ENCODE measurements around the gene PTTG2. TPM values are rescaled to one million over a fixed set of nuclear protein-coding genes. Genes with fewer than 3 reads are reported as not detected.

PTTG2 gene
- total RNA-seq, 4 donors from 2014 or later, result 1.1 TPM; not detected in 3

- H3K4me1 ChIP-seq, result peaks cover 0 to 8% (median 0%) of the 10 kb centered on the region in 3 donors
- no peaks in the 10 kb centered on the region for H3K27me3 ChIP-seq
- TF ChIP-seq, protein P1, sequence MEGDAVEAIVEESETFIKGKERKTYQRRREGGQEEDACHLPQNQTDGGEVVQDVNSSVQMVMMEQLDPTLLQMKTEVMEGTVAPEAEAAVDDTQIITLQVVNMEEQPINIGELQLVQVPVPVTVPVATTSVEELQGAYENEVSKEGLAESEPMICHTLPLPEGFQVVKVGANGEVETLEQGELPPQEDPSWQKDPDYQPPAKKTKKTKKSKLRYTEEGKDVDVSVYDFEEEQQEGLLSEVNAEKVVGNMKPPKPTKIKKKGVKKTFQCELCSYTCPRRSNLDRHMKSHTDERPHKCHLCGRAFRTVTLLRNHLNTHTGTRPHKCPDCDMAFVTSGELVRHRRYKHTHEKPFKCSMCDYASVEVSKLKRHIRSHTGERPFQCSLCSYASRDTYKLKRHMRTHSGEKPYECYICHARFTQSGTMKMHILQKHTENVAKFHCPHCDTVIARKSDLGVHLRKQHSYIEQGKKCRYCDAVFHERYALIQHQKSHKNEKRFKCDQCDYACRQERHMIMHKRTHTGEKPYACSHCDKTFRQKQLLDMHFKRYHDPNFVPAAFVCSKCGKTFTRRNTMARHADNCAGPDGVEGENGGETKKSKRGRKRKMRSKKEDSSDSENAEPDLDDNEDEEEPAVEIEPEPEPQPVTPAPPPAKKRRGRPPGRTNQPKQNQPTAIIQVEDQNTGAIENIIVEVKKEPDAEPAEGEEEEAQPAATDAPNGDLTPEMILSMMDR (IDR thresholded peaks at IDR 0.05), result no peak
- TF ChIP-seq POLR2A (IDR thresholded peaks at IDR 0.05), result no peak
- H3K36me3 ChIP-seq, result no peaks in the 10 kb centered on the region
- no peaks in the 10 kb centered on the region for H3K9me3 ChIP-seq
- no peak overlapping the region for H3K4me3 ChIP-seq
- WGBS, 2 donors, result 82 to 89% methylated on average over 7 of the region's 7 CpGs
- H3K27ac ChIP-seq, result no peak overlapping the region
- intact Hi-C loops (cut with DNase I), result no loop called here
- no peak for DNase-seq
These were observed 35.3 kb upstream of the PTTG2 start for GRCh38 chr4:37924946-37925345.

- H3K9me3 ChIP-seq, result no peaks in the 10 kb centered on the region
- peaks cover 0 to 8% (median 0%) of the 10 kb centered on the region in 3 donors for H3K4me1 ChIP-seq
- H3K27me3 ChIP-seq, result no peaks in the 10 kb centered on the region
- intact Hi-C loops (cut with DNase I), result no loop called here
- DNase-seq, result no peak
- H3K36me3 ChIP-seq, result no peaks in the 10 kb centered on the region
- H3K27ac ChIP-seq, result no peak overlapping the region
- TF ChIP-seq, protein P1 (IDR thresholded peaks at IDR 0.05), result no peak
- no peak for TF ChIP-seq POLR2A (IDR thresholded peaks at IDR 0.05)
- H3K4me3 ChIP-seq, result no peak overlapping the region
- 79 to 86% methylated on average over 4 of the region's 4 CpGs for WGBS, 2 donors
These were observed 32.8 kb upstream of the PTTG2 start for GRCh38 chr4:37927434-37927833.

- H3K27me3 ChIP-seq, result no peaks in the 10 kb centered on the region
- no peak overlapping the region for H3K4me3 ChIP-seq
- intact Hi-C loops (cut with DNase I), result no loop called here
- TF ChIP-seq POLR2A (IDR thresholded peaks at IDR 0.05), result no peak
- TF ChIP-seq, protein P1 (IDR thresholded peaks at IDR 0.05), result no peak
- no peaks in the 10 kb centered on the region for H3K9me3 ChIP-seq
- DNase-seq, result no peak
- peaks cover 0 to 8% (median 0%) of the 10 kb centered on the region in 3 donors for H3K4me1 ChIP-seq
- no peak overlapping the region for H3K27ac ChIP-seq
- WGBS, 2 donors, result 51 to 55% methylated on average over 12 of the region's 12 CpGs
- H3K36me3 ChIP-seq, result no peaks in the 10 kb centered on the region
These were observed 31.5 kb upstream of the PTTG2 start for GRCh38 chr4:37928426-37929416.

GRCh38 chr4:37934096-37934495 lies 26.1 kb upstream of the PTTG2 start:
- H3K4me1 ChIP-seq, result no peaks in the 10 kb centered on the region
- no peaks in the 10 kb centered on the region for H3K9me3 ChIP-seq
- no peaks in the 10 kb centered on the region for H3K36me3 ChIP-seq
- intact Hi-C loops (cut with DNase I), result no loop called here
- no peak overlapping the region for H3K27ac ChIP-seq
- TF ChIP-seq POLR2A (IDR thresholded peaks at IDR 0.05), result no peak
- TF ChIP-seq, protein P1 (IDR thresholded peaks at IDR 0.05), result no peak
- H3K27me3 ChIP-seq, result no peaks in the 10 kb centered on the region
- H3K4me3 ChIP-seq, result no peak overlapping the region
- WGBS, 2 donors, result 86 to 95% methylated on average over 7 to 8 of the region's 8 CpGs
- no peak for DNase-seq

DNA sequence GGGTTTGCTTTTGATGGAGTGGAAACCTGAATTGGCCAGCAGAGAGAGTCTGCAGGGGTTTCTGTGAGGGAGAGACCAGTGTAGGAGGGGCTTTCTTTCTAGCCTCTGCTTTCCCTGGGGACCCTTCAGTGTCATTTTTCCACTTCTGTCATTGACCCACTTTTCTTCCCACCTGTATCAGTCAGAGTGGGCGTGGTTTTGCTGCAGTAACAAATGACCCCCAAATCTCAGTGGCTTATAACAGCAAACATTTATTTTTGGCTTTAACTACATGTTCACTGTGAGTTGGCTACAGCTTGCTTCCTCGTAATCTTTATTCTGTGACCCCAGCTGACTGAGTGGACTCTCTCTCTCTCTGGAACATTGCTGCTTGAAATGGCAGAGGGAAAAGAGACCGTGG lies 25.6 kb upstream of the PTTG2 start:
- no peak overlapping the region for H3K27ac ChIP-seq
- no peak for DNase-seq
- H3K27me3 ChIP-seq, result no peaks in the 10 kb centered on the region
- H3K36me3 ChIP-seq, result no peaks in the 10 kb centered on the region
- H3K4me3 ChIP-seq, result no peak overlapping the region
- 80 to 92% methylated on average over 1 to 3 of the region's 3 CpGs for WGBS, 2 donors
- TF ChIP-seq, protein P1 (IDR thresholded peaks at IDR 0.05), result no peak
- no peak for TF ChIP-seq POLR2A (IDR thresholded peaks at IDR 0.05)
- no peaks in the 10 kb centered on the region for H3K9me3 ChIP-seq
- intact Hi-C loops (cut with DNase I), result no loop called here
- no peaks in the 10 kb centered on the region for H3K4me1 ChIP-seq
